Activated T-cell treated with anti-CD3 and anti-CD28 coated beads for 48 hours (primary cell): Measurements from ENCODE around the gene CFDP1.

Experiments used
- DNase-seq: peaks from one replicate; pipeline ENCODE4 v3.0.0-alpha.2; 2020; ENCODE audit warnings: low read depth

CFDP1 gene

DNA sequence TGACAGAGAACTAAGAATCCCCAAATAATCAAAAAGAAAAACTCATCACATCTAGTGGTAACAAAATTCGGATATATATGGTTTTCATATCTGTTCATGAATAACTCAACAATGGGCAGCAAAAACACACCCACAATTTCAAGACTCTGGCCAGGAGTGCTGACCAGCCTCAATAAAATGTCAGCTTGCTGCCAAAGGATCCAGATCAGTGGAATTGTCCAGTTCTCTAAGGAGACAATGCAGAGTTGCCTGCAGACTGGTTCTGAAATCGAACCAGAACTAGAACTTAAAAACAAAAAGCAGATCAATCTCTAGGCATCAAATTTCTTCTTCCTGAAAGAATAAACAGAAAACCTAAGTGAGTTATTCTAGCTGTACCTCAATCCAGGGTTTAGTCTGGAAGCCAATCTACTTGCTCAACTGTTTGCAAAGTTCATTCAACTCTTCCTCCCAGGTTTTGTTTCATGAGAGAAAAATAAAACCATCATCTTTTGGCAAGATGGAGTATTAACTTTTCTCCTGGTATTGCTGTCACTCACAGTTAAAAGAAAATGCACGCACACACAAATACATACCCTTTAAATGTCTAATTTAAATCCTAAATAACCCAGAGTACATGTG, 61.0 kb downstream of the CFDP1 start:
- DNase-seq: no peak

DNA sequence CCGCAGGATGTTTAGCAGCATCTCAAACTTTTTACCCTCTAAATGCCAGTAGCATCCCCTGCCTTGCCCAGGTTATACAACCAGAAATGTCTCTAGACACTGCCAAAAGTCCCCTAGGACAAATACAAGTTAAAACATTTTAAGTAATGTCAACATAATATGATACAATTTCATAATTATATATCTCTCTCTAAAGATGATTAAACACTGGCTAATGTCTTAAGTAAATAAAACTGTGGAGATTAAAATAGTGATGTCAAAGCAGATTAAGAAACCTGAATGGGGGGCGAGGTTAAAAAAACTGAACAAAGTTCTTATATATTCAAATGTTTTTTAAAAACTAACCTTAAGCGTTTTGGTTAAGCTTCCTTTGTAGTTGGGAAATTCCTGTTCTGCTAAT, 62.1 kb downstream of the CFDP1 start:
- no peak for DNase-seq

DNA sequence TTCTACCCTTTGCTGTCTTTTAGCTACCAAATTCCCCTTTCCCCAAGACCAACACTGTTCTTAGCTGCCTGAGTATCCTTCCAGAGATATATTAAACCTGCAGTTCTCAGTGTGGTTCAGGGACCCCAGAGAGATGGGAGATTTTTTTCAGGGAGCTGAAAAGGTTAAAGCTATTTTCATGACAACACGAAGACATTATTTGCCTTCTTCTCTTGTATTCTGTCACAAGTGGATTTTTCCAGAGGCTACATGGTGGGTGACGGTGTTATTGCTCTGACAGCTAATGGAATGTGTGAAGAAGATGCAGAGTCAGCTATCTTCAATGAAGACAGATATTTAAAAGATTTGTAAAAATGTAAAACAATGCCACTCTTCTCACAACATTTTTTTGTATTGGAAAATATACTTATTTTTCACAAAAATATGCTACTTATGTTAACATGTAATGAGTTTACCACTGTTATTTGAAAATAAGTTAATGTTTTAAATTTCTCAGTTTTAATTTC, 69.0 kb downstream of the CFDP1 start:
- DNase-seq: no peak

DNA sequence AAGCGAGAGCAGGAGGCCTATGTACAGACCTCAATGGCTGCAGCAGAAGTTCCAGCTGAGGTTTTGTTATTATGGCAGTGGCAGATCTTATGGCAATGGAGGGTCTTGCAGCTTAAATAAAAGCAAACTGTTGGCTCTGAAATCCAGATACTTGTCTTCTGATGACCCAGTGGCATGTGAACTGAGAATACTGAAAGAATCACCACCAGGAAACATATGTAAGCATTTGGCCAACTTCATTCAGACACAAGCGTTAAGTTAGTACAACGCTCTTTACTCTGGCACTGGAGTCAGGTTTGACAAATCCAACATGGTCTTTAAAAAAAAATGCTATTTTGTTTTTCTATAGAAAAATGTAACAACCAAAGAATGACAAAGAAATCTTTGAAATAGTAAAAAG, 70.5 kb downstream of the CFDP1 start:
- no peak for DNase-seq

DNA sequence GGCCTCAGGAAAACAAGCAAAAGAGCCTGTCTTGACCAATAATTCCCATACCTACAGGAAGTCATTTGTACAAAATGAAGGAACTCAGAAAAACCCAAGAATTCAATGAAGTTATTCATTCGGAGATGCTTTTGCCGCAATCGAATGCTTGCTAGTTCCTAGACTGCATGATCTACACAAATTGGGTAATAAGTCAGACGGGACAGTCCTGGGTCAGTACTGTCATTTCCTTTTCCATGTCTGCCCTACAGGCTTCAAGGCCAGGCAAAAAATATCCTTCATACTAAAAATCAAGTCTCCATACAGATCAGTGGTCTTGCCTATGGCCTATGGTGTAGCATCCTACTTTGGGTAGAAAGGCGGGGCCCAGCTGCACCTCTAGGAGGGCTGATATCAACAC, 71.4 kb downstream of the CFDP1 start:
- DNase-seq: no peak

DNA sequence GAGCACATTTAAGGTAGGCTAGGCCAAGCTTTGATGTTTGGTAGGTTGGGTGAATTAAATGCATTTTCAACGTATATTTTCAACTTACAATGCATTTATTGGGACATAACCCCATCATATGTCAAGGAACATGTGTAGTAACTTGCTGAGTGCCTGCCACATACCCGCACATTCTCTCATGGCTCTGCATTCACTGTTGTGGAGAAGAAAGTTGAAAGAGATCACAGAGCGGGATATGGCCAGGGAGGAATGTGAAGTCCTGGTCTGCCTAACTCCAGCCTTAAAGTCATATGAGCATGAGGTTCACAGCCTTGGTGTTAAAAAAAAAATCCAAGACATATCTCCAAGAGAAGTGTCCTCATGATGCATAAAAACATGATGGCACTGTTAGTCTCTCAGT, 79.1 kb downstream of the CFDP1 start:
- DNase-seq: no peak

DNA sequence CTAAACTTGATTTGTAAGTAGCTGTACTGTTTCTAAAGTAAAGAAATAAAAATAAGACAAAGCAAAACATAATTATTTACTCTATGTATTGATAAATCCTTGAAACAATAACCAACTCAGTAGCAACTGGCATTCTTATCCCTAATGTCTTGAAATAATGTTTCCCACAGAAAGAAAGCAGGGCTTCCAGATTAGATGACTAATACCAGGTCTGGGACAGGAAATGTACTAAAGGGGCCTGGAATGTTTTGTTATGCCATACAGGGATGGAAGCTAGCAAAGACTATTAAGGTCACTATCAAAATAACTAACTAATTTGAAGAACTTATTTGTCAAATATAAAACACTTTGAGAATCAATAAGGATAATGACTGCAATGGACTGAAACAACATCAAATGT, 82.1 kb downstream of the CFDP1 start:
- DNase-seq: no peak

DNA sequence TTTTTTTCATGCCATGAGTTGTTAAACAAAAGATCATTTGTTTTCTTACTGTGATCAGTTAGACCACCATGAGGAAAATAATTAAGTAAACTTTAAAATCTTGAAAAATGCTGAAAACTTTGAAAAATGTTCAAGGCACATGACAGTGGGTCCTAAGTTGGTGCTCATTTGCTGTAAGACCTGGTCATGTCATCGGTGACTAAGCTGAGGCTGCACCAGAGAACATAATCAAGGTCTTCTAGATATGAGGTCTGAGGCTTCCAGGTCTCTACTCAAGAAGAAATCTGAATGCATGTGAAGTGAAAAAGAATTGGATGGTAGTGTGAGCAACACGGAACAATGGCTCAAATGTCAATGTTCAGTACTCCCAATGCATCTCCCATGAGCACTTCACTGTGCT, 87.6 kb downstream of the CFDP1 start:
- no peak for DNase-seq

DNA sequence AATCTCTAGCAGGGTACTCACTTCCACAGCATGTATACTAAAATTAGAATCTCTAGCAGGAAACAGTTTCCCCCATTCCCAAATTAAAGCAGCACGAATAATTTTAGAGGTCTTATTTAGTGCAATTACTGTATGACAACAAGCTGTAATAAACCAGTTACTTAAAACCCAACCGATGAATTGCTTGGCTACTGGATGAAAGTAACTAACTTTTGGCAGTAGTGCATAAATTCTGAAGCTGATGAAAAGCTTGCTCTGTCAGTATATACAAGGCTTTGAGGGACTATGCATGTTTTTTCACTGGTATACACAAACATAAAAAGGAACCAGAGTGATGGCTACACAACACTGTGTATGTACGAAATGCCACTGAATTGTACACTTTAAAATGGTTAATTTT, 89.4 kb downstream of the CFDP1 start:
- DNase-seq: no peak

DNA sequence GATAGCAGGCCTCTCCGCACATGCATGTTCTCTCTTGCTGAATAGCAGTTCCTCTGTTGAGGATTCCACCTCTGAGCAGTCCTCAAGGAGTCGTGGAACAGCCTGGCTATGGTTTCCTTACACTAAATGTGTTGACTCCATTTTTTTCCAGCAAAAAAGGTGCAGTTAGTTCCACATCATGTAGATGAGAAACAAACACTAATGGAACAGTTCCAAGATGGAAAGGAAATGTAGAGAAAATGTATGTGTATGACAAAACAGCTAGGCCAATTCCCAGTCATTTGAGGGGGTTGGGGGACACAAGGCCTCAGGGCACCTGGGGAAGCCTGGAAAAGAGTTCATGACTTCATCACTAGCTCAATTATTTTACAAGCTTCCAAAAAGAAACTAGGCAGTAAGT, 90.0 kb downstream of the CFDP1 start:
- no peak for DNase-seq

DNA sequence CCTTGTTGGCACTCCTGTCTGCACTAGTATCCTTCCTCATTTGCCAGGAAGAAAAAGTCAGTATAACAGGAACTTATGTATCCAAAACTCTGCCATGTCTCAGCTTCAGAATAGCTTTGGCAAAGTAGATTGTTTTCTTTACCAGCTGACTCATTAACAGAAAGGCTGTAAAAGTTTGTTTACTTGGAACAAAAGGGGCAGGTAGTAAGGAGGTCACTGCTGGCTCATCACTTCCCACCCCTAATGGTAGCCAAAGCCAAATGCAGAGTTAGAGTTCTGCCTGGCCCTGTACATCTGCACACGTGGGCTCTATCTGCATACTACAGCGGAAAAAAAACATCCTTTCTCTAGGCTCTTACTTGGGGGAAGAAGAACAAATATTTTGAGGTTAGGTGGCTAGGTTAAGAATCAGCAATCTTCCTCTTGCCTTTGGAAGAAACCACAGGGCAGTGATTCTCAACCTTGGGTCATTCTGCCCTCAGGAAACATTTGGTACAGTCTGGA, 90.9 kb downstream of the CFDP1 start:
- DNase-seq: no peak

DNA sequence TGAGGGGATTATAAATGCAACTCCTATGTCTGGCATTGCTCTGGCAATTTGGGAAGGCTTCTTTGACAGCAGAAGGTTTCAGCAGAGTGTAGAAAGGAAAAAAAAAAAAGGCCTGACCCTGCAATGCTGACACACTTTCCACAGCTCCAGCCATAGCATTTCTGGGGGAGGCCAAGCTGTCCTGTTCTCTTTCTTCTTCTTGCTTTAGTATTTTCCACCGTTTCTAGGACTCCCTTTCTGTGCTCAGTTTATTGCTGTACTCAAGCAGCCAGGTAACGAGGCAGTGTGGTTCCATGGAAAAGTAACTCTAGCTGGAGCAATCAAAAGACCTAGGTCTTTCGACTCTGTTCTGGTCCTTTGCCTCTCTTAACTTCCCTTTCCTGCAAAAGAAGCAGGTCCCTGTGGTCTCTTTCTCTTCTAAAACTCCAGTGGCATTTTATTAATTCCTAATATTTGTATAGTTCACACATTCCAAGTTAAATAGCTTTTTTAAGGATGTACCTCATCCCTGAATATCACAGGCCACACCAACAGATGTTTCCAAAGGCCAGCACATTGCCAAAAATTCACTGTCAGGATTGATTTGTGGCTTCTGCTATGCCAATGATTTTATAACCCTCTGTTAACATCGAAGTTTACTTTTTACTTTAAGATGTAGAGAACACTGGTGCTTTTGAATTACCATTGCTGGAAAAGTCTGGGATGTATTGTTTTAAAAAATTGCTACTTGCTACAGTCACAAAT, 91.6 kb downstream of the CFDP1 start:
- DNase-seq: no peak

DNA sequence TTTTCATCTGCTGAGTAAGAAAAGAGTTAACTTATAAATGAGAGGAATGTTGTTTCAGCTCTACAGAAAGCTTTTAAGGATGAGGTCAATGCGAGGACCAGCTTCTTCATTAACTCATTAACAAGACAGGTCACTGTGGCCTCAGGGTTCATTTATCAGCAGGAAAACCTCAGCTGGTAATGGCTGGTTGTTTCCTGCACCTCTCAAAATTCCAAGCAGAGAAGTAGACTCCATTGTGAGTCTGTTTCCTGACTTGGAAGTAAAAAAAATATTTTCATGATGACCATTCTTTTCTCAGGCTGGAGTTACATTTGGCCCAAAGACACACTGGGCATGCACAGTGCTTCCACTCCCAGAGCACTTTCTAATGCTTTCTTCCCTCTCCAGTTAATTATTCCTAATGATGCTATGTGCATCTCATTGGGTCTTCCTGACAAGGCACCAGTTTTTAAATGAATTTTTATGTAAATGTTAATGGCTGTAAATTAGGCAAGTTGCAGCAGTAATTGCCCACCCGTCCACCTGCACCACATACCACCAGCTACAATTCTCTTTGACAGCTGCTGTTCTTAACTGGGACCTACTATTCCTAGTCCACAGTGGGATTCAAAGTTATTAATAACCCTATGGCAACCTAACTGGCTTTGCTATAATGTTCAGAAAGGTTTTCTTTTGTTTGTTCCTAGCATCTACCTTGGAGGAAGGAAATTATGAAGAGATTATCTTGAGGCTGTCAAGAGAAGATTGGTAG, 92.4 kb downstream of the CFDP1 start:
- DNase-seq: no peak

DNA sequence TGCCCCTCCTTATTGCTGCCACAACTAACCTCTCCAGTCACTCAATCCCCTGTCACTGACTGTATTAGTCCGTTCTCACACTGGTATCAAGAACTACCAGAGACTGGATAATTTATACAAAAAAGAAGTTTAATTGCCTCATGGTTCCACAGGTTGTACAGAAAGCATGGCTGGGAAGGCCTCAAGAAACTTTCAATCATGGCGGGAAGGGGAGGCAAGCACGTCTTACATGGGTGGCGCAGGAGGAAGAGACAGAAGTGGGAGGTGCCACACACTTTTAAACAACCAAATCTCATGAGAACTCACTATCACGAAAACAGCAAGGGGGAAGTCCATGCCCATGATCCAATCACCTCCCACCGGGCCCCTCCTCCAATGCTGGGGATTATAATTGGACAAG, 95.9 kb downstream of the CFDP1 start:
- DNase-seq: no peak

DNA sequence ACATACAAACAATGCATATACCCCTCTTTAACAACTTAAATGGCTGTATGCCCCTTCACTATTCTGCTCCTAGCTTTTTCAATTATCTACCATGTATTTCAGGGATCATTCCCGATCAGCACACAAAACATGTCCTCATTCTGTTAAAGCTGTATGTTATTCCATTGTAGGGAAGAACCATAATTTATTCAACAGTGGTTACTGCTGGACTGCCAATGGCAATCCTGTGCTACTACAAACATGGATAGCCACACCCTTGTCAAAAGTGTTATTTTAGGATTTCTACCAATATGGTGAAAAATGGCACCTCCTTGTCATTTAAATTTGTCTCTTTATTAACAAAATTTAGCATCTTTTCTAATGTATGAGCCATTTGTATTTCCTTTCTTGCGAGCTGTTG, 96.8 kb downstream of the CFDP1 start:
- DNase-seq: no peak

DNA sequence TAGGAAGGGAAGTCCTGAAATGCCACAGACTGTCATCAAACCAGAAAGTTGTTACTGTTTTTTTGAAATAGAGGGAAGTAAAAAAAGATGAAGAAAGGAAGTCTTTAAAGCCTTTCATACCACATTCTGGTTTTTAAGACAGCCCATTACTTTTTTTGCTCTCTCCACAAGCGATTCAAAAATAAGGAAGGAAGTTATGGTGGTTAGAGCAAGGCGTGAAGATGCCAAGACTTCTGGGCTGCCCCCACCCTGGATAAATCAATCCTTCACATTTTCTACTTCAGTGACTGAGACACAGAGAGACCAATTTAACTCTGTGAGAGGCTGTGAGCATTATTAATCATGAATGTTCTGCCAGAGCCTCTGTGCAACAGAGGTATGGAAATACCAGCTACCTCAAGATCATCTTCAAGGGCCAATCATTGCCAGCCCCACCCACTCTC, 99.6 kb downstream of the CFDP1 start:
- DNase-seq: no peak

DNA sequence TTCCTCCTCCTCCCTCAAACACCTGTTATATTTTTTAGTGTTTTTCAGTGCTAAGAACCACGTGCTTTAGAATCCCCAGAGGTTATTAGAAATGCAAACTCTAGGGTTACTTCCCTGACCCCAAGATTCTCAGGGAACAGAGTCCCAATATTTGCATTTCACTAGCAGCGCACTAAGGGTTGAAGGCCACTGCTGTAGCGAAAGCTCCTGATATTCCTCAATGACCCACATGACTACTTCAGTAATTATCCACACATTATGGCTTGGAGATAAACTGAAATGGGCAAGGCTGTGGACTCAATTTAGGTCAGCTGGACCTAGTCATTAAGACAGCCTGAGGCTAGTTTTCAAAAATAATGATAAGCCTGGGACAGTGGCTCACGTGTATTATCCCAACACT, 103.4 kb downstream of the CFDP1 start:
- no peak for DNase-seq

DNA sequence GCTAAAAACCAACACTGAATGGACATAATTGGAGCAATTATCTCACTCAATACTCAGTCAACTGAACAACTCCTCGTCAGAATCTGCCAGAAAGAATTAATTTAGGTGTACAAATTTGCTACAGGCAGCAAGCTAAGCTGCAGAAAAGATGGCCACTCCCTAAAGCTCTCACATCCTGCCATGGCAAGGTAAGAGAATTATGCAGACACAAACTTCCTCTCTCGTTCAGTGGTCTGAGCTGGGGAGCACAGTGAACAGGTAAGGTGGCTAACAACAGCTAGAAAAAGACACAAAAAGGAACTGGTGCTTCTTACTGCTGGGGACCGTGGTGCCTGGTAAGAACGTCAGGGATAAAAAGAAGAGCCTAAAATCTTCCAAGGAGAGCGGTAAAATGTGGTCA, 107.0 kb downstream of the CFDP1 start:
- no peak for DNase-seq

DNA sequence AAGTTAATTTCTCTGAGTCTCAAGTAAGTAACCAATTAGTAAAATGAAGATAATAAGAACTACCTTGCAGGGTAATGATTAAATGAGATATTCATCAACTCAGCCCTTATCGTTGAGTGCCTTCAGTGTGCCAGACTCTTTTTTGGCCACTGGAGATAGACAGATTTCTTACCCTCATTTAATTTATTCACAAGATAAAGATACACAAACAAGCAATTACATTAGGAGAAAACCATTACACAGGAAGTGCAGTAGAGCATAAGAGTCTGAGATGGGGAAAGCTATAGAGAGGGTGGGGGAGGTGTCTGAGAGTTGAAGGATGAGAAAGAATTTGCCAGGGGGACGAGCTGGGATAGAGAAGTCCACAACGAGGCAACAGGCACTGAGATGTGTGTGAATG, 109.4 kb downstream of the CFDP1 start:
- DNase-seq: no peak

DNA sequence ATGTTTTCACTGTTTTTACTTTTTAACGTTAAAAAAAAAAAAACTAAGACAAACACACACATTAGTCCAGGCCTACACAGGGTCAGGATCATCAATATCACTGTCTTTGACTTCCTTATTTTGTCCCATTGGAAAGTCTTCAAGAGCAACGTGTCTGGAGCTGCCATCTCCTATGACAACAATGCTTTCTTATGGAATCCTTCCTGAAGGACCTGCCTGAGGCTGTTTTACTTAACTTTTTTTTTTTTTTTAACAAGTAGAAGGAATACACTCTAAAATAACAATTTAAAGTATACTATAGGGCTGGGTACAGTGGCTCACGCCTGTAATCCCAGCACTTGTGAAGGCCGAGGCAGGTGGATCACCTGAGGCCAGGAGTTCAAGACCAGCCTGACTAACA, 110.1 kb downstream of the CFDP1 start:
- no peak for DNase-seq

DNA sequence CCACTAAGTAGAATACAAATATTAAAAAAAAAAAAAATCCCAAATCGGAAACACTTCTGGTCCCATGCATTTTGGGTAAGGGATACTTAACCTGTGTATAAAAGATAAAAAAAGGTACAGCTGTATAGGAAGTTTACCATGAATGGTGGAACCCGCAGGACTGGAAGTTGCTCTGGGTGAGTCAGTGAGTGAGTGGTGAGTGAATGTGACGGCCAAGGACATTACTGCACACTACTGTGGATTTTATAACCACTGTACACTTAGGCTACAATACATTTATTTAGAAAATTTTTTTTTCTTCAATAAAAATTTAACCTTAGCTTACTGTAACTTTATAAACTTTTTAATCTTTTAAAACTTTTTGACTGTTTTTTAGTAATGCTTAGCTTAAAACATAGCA, 110.6 kb downstream of the CFDP1 start:
- DNase-seq: no peak

DNA sequence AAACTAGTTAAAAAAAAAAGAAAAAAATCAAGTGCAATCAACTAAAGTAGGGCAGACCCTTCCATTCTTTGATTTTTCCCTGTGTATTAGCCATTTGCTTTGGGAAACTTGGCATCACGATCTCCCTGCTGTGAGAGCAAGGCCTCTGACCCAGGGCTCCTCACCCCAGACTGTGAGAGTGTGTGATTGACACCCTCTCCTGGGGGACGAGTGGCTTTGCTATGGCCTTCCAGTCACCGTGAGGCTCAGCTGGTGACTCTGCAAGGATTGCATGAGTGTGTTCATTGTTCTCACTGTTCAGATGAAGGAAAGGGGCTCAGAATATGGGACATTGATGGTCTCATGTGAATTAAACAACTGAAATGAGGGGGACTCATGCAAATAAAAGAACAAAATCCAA, 112.9 kb downstream of the CFDP1 start:
- no peak for DNase-seq
